Non-pigmented ciliary epithelial cell (primary cell): ENCODE results near the gene HECTD2.
"Not testable (repeated sequence)": the region's sequence is repeated elsewhere in the genome, so short reads cannot be mapped to it uniquely, and the experiment has no call there.

Experiments used
- DNase-seq: peaks from one replicate; pipeline ENCODE4 v3.0.0-alpha.2; 2010; ENCODE audit warnings: low read depth

HECTD2 gene

DNA sequence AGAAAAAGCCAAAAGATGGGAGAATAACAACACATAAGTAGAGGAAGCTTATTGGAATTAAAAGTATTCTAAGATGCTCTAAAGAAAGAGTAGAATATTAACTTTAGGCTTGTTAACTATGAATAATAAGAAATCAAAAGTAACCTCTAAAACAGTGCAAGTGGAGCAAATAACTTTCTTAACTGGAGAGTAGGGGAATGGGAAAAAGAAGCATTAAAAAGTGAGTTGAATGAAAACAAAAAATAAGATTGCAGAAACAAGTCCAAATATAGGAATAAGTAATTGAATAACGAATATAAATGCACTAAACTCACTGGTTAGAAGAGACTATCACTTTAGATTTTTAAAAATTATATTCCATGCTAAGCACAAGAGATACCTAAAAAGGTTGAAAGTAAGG lies 63.9 kb downstream of the HECTD2 start:
- no peak for DNase-seq

DNA sequence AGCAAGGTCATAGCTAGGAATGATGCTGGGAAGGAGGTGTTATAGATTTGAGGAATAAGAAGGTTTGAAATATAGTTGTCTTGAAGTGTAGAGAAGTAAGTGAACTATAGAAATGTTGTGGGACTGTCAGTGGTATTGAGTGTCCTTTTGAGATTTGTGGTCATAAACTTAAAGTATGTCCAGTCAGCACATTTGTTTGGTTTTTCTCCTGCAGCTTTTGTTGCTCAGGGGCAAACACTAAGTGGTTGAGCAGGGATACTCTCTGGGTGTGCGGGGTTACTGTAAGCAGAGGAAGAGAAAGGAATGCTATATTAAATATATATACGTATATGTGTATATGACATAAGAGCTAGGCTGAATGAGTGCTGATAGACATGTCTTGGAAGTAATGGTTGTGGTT lies 67.1 kb downstream of the HECTD2 start:
- DNase-seq = no peak

DNA sequence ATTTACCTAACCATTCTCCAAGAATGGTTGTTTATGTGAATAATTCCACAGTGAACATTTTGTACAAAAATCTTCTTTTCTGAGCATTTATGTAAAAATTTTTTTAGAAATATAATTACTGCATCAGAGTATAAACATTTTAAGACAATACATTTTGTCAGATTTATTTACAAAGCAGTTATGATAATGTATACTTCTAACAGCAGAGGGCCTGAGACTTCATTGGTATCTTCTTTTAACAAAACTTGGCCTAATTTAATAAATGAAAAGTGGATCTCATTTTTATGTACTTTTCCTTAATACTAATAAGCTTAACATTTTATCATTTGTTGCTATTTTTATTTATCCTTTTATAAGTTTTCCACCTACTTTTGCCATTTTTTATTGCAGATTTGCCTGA lies 69.4 kb downstream of the HECTD2 start:
- DNase-seq = no peak

DNA sequence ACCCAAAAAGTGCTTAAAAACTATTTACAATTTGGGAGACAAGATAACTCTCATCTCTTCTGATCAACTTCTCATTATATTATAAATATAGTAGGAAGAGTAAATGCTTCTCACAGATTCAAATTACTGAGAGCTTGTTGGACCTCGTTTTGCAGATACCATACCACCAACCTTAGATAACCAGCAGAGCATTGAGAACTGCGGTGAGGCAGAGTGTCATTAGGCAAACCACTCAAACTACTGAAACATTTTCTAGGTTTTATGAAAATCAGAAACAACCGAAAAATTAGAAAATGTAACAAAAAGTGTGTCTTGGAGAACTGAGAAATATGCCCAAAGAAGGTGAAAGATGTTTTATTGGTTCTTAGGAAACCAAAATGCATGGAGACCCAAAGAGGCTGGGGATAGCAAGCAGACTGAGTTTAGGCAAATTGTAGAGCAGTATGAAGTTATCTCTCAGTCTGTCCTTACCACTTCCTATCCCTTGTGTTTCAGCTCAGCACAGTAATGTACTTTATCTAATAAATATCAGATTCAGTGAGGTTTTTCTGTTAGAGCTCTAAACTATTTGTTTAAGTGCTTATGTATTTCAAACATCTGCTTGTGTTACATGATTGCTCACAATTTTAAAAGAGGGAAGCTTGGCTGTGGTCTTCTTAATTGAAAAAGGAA lies 77.9 kb downstream of the HECTD2 start:
- no peak for DNase-seq

DNA sequence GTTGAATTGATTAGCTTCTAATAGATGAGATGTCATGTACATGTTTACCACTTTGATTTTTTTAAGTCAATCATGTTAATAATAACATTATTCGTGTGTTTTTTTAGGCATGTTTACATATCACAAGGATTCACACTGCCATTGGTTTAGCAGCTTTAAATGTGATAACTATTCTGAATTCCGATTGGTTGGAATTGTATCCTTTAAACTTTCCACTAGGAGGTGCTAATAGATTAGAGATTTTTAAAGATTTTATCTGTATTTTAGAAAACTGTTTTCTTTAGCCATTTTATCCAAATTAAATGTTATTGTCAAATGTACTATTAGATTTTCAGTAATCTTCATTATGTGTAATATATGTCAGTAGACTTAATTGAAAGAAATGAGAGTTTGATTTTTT lies 83.2 kb downstream of the HECTD2 start:
- no peak for DNase-seq

DNA sequence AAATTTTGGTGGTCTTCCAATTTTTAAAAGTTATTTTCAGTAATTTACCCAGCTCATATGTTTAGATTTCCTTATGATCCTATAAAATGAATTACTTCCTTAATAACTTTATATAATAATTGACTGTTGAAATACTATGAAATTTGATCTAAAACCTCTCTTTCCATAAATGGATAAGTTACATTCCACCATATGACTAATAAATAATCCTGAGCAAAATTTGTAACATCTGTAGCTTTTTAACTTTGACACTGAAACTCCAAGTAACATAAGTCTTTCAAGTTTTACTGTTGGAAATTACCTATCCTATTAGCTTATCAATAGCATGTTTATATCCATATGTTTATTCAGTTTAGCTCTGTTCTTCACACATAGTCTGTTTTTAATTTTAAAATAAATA lies 85.3 kb downstream of the HECTD2 start:
- no peak for DNase-seq

DNA sequence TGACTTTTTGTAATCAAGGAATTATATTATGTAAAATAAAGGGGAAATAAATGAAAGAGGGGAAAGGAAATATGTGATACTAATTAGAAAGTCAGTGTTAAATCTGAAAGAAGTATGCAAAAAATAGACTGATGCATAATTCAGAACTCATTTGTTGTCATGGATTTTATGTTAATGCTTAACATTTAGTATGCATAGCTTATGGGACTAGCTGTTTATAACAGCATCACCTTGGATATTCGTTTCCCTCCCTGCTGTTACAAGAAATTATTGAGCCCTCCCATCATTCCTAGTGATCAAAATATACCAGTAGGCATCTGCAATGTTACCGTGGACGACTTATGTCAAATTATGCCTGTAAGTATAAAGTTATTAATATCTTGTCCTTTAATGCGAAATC lies 85.9 kb downstream of the HECTD2 start:
- no peak for DNase-seq

DNA sequence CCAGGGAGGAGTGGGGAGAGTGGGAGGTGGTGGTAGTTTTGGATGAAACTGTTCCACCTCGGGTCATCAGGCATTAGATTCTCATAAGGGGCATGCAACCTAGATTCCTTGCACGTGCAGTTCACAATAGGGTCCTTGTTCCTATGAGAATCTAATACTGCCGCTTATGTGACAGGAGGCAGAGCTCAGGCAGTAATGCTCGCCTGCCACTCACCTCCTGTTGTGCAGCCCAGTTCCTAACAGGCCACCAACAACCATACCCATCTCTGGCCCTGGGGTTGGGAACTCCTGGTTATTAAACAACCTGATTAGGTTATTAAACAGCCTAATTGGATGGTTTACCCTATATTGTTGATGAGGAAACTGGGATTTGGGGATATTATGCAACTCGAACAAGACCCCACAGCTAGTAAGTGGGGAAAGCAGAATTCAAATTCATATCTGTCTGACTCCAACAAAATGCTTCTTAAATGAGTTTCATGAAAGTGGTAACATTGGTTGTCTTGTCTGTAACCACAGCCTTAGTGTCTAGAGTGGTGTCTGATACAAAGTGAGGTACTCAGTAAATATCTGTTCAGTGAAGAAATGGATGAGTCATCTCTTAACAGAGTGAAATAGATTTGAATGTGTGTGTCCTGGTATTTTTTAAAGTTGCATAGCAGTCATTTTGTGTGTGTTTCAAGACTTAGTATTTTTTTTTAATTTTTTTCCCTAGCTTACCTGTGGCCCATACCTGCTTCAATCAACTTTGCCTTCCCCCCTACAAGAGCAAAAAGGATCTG lies 101.6 kb downstream of the HECTD2 start:
- peak; percentile 85 for DNase-seq

DNA sequence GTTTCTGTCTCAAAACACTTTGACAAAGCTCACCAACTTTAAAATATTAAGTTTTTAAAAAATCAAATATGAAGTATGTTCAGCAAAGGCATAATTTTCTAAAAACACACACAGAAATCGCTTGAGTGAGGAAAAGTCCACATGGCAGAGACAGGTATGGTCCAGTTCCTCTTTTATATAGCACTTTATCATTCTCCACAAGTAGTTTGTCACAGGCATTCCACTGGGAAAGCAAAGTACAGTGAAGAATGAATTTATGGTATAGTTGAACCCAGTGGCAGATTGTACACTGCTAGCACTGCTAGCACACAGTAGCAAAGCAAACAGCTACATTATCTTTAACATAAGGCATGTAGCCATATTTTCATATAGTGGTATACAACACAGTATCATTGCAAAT lies 102.3 kb downstream of the HECTD2 start:
- no peak for DNase-seq

DNA sequence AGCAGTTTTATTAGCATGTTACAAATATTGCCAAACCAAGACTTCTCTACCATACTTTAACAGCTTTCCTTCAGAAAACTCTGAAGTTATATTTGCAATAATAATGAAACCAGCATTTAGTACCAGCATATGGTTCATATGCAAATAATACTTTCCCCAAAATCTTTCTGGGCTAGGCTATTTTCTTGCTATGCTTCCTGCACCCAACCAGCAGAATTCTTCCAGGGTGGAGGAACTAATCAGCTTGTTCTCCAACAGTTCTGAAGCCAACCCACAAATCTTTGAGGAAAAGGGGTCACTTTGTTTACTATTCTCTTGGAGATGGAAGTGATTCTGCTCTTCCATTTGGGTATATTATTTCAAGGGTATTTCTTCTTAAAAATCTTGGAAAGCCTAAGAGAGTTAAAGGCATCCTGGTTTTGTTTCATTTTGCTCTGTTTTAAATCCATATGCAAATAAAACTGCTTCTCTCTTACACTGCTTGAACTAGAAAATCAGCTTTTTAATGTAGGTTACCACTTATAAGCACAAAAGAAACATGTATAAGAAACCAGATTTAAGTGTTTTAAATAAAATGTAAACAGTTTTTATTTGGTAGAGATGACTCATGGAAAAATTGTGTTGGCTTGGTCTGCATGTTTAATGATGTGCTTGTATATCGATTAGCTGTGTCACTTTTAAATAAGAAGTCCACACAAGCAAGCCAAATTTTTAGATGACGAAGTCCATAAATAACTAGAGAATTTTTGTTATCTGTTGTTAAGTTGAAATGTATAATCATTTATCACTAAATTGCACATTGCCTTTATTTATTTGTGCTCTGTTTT lies 103.7 kb downstream of the HECTD2 start:
- DNase-seq = no peak

DNA sequence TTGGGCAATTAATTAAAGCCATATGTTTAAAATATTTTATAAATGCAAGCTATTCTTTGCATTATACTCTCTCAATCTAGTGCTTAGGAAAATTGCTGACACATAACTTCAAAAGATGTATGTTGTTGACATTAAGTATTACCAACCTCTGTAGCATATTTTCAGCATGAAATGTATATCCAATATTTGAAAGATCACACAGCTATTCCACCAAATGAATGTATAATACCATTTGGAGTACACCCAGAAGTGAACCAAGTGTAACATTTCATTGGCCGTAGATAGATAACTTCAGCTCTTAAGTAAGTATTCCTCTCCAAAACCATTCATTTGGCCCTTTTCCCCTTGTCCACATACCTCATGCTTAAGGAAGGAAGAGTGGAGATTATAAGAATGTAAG lies 104.6 kb downstream of the HECTD2 start:
- no peak for DNase-seq

DNA sequence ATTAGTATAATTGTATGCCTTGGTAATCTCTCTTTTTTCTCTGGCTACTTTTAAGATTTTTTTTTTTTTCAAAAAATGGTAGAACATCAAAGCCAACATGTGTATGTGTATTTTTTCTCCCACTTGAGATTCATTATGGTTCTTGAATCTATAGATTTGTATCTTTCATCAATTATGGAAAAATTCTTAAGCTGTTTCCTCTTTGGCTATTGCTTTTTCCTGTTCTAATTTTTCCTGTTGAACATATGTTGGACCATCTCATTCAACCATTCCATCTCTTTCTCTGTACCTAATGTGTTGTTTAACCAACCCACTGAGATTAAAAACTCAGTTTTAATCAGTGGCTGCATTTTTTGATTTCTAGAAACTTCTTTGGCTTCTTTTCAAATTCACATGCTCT lies 107.2 kb downstream of the HECTD2 start:
- no peak for DNase-seq

DNA sequence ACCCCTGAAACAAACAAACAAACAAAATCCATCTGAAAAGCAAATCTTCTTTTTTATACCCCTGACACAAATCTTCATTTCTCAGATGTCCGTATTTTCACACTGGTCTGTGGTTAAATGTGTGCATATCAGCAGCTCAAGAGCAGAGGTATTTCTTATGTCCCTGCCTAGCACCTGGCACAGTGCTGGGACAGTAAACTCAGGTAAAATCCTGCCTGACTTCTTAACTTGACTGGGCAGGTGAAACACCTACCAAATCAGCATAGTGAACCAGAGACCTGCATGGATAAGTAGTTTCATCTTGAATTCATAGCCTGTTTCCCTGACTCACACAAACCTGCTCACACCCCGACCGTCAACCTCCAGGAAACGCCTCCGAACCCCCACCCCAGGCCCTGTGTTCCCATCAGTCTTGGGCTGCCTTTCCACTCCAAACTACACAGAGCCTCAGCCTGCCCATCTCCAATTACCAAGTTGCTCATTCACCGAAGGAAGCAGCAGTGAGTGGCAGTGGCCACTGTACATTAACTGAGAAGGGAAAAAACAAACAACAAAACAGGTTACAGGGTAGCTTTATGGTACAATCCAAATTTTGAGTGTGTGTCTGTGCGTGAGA lies 109.9 kb downstream of the HECTD2 start:
- no peak for DNase-seq

DNA sequence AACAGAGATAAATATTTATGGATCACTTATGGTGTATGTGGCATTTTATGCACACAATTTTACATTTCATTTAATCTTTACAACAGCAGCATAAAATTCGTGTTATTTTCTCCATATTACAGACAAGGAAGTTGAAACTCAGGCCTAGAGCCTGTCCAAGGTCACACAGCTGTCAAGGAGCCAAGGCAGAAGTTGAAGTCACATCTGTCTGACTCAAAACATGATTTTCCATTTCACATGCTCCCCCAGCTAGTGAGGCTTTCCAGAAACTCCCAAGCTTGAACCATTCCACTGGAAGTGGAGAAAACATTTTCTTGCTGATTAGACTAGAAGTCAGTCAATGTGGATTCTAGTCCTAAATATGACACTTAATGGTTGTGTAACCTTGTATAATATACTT lies 110.5 kb downstream of the HECTD2 start:
- no peak for DNase-seq

DNA sequence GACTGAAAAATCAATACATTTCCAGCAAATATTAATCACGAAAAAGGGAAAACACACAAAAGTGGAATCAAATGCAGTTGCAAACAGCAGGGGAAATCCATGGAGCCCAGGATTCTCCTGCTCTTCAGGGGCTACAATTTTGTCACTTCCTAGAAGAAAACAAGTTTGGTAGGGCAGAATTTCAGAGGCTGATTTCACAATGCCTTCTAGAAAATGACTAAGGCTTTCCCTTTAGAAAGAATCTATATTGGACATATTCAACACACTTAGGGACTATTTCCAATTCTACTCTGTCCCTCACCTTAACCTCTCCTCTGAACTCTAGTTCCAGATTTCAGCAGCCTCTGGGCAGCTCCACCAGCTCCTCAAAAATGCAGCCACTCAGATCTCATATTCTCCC lies 111.3 kb downstream of the HECTD2 start:
- DNase-seq = no peak

DNA sequence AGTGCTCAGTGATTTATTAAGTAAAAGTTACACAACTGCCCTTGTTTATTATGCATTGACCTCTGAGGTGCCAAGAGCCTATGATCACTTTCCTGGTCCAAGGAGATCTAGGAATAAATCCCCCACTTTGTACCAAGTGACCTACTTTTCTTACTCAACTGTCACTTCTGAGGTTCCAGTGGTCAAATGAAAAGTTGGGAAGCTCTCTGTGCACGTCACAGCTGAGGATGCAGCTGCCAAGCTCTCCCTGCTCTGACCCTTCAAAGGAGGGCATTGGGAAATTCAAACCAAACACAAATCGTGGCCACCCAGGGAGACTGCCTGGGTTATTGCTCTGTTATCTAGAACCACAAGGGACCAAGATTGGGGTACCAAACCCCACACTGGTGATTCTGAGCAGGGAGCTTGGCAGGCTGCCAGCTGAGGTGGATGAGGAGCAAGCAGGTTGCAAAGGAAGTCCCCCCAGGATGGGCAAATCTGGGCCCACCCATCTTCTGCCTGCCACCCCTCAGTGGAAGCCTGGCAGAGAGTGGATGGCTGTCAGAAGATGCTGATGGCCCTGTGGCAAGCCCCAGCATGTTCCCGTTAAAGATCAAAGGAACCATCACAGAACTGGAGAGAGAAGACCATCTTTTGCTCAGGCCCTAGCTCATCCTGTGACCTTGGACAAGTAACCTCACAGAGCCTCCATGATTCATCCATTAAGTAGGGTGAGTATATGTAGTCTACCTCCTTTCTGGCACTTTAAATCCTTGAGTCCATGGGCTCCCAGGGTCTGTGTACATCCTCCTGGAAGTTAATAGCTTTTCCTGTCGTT lies 116.0 kb downstream of the HECTD2 start:
- DNase-seq = no peak

DNA sequence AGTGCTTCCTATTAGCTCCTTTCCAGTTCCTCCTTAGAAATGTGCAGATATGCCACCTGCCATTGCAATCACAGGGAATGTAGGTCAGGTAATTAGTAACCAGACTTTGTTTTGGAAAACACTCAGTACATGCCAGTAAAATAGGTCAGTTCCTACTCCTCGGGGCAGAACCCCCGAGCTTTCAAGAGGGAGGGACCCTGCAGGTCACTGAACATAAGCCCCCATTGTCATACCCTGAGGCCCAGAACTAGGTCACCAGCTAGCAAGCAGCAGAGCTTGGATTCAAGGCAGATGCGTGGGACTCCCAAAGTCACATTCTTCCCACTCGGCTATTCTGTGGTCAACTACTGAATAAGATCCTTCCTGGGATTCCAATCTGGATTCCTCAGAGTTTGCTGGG lies 117.9 kb downstream of the HECTD2 start:
- no peak for DNase-seq

DNA sequence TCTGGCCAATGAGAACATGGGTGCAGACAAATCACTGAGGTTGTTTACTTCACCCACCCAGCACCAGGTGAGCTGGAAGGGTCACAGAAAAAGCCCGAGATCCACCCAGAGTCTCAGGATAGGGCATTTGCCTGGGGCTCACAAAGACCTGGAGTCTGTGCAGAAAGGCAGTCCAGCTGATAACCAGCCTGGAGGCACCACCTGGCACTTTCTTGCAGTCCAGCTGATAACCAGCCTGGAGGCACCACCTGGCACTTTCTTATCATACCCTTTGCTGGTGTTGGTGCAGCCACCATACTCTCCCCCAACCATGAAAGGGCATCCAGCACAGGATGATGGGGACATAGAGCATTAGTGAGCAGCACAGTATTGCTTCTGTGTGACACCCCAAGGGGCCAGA lies 118.6 kb downstream of the HECTD2 start:
- no peak for DNase-seq

DNA sequence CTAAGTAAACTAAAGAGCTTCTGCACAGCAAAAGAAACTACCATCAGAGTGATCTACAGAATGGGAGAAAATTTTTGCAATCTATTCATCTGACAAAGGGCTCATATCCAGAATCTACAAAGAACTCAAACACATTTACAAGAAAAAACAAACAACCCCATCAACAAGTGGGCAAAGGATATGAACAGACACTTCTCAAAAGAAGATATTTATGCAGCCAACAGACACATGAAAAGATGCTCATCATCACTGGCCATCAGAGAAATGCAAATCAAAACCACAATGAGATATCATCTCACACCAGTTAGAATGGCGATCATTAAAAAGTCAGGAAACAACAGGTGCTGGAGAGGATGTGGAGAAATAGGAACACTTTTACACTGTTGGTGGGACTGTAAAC lies 124.6 kb downstream of the HECTD2 start:
- DNase-seq = not testable (repeated sequence)

DNA sequence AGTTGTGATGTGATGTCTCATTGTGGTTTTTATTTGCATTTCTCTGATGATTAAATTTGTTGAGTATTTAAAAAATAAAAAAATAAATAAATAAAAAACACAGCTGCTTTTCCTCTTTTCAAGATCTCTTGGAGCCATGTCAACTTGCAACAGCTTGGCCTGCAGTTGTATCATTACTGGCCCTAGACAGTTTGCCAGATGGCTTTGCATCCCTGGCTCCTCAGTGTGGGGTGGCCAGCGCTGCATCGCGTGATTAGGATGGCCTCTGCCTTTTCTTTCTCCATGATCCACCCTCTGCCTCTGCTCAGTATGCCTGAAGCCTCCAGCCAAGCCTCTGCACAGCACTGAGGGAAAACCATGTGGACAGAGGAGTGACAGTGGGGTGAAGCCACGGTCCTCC lies 126.0 kb downstream of the HECTD2 start:
- DNase-seq = no peak

DNA sequence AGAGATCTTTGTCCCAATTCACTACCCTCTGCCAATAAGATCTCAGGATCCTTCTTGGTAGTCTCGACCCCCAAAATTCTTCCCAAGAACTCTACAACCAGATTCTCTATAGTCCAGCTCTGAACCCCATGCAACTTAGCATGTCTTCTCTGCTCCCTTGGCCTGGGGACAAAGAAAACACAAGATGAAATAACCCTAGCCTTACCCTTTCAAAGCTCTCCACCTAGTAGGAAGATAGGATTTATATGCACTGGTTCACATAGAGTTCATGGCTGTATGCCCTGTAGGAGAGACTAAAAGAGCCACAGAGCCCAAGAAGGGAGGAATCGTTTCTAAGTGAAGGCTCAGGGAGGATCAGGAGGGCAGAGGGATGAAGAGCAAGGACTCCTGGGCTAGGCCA lies 126.6 kb downstream of the HECTD2 start:
- no peak for DNase-seq
